Measurements from ENCODE around the gene MICB.
"Not testable (repeated sequence)": the region's sequence is repeated elsewhere in the genome, so short reads cannot be mapped to it uniquely, and the experiment has no call there.

Gene MICB

DNA sequence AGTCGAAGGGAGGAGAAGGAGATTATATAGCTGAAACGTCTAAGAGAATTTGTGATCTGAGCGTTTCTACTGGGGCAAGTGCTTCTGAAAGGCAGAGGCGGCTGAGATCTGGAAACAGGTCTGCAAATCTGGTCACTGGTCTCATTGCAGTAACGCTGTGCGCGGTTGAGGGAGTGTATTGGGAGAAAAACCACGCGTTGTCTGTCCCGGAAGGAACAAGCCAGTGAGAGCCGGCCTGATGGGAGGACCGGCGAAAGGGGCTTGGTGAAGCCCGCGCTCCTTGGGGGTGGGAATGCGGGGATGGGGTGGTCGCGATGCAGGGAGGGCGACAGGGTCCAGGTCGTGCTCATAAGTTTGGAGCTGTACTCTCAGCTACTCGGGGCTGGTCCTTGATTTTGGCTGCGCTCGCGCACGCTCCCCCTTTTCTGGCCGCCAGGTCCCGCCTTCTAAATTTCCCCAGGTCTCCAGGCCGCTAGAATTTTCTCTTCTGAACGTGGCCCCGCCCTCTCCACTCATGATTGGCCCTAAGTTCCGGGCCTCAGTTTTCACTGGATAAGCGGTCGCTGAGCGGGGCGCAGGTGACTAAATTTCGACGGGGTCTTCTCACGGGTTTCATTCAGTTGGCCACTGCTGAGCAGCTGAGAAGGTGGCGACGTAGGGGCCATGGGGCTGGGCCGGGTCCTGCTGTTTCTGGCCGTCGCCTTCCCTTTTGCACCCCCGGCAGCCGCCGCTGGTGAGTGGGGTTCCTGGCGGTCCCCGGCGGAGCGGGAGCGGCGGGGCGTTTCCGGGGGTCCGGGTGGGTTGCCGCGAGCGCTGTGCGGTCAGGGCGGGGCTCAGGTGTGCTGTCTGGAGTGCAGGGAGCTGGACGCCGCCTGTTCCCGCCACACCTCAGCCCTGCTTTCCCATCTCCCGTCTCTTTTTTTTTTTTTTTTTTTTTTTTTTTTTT lies at the start of gene MICB:
Gene MICB, plus strand, starts transcription at position 615 of the 946 bp plus-strand sequence. Its CDS starts 49 bp downstream, at position 664.
- DNase-seq = peak; percentile 85

- DNase-seq = no peak
Observed at GRCh38 chr6:31450751-31451150, 47.2 kb upstream of the MICB start.

- no peak for DNase-seq
Observed at GRCh38 chr6:31452859-31453258, 45.1 kb upstream of the MICB start.

DNA sequence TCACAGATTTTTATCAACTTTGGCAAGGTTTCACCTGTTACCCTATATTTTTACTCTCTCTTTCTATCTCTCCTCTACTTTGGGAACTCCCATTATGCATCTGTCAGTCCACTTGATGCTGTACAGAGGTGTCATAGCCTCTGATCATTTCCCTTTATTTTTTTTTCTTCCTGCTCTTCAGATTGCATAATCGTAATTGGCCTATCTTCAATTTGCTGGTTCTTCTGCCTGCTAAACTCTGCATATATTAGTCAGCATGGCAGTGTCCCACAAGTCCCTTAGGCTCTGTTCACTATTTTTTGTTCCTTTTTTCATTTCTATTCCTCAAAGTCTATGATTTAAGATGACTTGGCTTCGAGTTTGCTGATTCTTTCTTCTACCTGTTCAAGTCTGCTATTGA lies 44.7 kb upstream of the MICB start:
- DNase-seq = no peak

- DNase-seq = not testable (repeated sequence)
Observed at GRCh38 chr6:31459864-31460263, 38.1 kb upstream of the MICB start.

DNA sequence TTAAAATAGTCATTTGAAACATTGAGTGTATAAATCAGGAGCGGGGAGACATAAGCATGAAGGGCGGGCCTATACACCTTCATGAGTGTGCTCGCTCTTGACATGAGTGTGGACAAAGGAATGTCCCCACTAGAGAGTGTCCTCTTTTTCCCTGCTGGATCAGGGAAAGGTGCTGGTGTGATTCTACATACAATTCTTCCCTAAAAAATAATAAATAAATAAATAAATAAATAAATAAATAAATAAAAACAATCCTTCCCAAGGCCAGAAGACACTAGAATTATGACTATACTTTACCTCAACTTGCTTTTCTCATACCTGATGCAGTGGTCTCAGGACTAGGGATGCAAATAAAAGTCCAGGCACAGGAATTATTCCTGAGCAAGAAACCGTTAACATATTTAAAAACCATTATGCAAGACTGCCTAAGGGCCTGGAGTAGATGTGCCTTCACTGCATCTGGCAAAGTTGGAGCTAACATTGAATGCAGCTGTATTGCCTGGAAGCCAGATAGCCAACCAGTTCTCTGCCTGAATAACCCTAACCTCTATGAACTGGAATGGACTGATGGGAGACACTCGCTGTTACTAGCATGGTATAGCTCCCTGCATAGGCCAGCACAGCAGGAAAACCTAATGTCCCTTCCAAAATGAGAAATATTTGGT lies 37.5 kb upstream of the MICB start:
- DNase-seq = no peak

DNA sequence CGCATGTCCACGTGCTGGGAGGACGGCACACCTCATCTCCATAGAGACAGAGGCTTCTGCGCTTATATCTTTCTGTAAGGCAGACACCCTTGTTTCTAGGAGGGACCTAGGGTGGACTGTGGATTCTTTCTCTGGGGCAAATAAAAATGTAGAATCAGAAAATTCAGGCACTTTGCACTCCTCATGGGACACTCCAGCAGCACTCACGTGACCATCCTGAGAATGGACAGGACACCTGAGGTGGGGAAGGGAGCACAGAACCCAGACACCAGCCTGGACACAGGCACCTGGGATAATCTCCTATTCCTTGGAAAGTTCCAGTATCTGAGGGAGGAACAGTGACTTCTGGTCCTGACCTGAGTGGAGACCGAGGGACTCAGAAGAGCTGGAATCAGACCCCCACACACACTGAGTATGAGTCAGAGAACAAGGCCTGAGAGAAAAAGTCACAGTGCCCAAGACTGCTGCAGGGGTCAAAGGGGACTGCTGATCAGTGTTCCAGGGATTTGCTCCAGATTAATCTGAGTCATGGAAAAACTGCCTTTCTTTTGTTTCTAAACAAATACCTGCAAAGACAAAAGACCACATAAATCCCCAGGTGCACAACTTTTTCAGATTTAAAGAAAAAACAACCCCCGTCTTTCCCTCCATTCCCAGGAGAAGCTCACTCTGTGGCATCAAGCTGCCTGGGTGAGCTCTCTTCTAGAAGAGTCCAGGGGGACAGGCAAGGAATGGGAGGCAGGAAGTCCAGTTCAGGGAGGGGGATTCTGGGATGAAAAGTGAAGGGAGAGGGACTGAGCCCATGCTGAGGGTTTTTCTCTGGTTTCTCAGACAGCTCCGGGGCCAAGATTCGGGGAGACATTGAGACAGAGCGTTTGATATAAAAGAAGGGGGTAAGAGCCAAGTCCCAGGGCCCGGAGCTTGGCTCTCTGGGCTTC lies 35.6 kb upstream of the MICB start:
- DNase-seq = no peak

DNA sequence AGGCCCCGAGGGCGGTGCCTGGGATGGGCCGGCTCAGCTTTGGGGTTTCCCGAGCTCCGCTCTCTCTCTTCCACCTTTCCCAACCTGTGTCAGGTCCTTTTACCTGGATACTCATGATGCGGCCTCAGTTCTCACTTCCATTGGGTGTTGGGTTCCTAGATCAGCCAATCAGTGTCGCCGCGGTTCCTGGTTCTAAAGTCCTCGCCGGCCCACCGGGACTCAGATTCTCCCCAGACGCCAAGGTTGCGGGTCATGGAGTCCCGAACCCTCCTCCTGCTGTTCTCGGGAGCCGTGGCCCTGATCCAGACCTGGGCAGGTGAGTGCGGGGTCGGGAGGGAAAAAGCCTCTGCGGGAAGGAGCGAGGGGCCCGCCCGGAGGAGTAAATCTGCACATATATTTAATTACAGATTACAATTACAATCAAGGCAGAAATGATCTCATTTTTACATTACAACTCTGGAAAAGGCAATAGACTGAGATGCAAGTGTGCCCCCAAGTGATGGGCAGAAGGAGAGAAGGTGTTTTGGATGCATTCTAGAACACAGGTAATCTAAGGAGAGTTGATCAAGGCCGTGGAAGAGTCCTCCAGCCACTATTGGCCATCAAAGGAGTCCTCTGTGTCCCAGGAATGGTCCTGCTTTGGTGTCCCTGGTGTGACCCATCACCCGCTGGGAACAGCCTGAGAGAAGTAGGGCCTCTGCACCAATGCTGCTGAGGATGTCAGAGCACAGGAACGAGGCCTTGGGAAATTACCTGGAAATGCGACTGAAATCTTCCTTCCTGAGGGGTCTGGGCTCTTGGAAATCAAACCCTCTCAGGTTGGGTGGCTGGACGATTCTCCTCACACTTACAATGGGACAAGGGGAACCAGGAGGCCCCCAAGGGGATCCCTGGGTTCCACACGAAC lies 34.7 kb upstream of the MICB start:
- DNase-seq = peak; percentile 82

- DNase-seq = no peak
Observed at GRCh38 chr6:31464252-31465184, 33.4 kb upstream of the MICB start.

GRCh38 chr6:31465185-31465536 lies 32.8 kb upstream of the MICB start:
- no peak for DNase-seq

GRCh38 chr6:31465718-31466117 lies 32.2 kb upstream of the MICB start:
- DNase-seq = no peak

- DNase-seq = no peak
Observed at GRCh38 chr6:31466466-31466865, 31.5 kb upstream of the MICB start.

DNA sequence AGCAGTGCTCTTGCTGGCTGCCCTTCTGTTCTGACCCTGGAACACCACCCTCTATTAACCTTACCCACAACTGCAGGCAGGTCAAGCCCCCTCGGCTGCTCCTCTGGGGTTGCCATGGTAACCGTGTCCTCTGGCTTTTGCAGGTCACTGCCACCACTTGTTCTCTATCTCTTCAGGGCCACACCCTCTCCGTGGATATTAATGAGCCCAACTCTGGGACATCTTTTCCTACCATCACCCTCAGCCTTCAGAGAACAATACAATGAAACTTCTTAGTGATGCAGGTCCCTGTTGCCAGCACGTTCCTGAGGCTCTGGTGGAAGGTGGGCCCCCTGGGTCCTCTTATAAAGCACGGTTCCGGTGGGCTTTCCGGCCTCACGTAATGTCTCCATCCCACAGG lies 30.8 kb upstream of the MICB start:
- no peak for DNase-seq

- no peak for DNase-seq
Observed at GRCh38 chr6:31468311-31468710, 29.6 kb upstream of the MICB start.

DNA sequence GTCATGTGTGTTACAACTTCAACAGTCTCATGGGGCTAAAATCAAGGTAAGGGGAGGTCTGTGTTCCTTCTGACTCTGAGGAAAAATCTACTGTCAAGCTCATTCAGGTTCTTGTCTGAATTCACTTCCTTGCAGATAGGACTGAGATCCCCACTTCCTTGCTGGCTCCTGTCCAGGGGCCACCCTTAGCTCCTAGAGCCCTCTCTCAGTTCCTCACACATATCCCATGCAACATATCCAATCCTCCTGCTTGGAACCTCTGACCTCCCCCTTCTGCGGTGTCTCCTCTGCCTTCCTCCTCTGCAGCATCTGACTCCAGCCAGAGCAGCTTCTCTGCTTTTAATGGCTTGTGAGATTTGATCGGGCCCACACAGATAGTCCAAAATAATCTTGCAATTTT lies 27.1 kb upstream of the MICB start:
- DNase-seq = no peak

DNA sequence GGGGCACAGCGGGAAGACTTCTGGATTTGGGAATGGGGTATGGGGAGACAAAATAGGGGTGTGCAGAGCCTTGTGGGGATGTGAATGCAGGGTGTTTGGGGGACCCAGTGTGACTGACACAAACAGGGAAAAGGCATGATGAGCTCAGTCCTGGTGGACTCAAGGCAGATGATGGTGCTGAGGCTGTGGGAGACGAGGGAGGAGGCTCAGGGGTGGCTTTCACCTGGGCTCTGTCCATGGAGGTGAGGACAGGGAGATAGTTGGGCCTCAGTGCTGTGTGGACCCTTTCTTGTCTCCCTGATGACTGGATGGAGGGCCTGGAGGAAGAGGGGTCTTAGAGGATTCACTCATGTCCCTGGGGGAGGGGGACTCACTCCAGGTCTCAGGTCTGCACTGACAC lies 26.2 kb upstream of the MICB start:
- no peak for DNase-seq

- no peak for DNase-seq
Observed at GRCh38 chr6:31472259-31472658, 25.7 kb upstream of the MICB start.

DNA sequence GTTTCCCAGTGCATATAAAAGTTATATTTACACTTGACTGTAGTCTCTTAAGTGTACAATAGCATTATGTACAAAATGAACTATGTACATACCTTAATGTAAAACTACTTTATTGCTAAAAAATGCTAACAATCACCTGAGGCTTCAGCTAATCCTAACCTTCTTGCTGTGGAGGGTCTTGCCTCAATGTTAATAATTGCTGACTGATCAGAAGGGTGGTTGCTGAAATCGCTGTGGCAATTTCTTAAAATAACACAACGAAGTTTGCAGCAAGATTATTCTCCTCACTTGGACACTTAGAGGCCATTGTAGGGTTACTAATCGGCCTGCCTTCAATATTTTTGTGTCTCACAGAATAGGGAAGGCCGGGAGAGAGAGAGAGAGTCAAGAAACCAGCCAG lies 24.7 kb upstream of the MICB start:
- DNase-seq = no peak

DNA sequence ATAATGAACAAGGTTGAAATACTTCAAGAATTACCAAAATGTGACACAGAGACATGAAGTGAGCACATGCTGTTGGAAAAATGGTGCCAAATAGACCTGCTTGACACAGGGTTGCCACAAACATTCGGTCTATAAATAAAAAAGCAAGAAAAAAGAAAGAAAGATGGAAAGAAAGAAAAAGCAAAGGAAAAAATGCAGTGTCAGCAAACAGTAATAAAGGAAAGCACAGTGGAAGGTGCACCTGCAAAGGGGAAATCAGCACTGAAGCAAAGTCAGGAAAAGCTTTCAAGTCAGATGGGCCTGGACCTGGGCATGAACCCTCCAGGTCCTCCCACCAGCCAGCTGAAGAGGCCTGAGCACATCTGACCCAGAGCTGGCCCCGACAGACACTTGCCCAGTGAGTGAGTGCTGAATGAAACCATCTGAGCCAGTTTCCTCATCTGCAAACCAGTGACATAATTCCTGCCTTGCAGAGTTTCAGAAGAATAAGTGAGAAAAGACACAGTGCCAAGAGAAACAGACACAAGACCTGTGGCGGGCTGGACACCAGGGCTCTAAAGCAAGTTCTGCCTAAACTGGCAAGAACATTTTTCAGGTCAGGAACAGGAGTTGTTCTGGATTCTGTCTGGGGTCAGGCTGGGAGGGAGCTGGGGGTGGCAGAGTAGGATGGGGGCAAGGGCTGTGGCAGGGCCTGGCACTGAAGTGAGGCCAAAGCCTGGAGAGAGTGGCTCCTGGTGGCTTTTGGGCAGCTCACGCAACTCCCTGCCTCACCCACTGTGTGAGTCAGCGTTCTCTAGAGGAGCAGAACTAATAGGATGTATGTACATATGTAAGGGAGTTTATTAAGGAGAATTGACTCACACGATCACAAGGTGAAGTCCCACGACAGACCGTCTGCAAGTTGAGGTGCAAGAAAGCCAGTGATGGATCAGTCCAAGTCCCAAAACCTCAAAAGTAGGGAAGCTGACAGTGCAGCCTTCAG lies 23.9 kb upstream of the MICB start:
- DNase-seq = peak; percentile 28

- no peak for DNase-seq
Observed at GRCh38 chr6:31474871-31475286, 23.1 kb upstream of the MICB start.
